ENCODE results near the gene TNRC6C.

TNRC6C gene

DNA sequence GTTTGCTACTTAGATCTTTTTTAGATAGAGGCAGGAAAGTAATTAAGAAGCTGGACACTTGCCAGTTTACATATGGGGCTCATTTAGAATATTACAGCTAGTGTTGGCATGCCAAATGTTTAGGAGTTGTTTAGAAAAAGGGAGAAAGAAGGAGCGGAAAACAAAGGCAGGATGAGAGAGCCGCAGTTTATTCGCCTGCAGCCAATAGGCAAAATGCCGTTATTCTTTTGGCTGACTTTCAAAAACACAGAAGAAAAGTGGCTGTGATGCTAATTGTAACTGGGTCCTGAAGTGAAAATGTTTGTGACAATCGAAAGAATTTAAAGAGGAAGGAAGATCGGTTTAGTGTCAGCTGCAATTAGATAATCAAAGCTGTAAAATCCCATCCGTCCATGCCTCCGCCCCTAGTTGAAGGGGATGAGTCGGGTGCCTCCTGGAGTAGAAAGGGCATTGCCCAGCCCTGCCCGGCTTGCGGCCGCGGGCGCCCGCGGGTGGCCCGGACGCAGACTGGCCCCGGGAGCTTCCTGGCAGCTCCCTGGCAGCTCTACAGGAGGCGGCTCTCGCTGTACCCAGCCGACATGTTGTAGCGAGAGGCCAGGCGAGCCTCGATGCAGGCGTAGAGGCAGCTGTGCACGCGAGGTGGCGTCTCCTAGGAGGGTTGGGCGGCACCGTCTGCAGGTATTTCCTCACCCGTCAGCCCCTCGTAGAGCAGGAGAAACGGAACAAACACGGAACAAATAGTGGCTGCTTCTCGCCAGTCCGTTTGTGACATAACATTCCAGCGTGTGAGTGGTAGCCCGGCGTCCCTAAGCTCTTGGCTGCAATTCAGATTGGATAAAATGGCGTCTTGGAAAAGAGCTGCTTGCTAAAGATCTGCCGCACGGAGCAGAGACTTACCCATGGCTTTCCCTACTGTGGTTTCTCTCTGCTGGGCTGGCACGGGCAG lies 82.2 kb downstream of the TNRC6C start:
- H3K4me1 ChIP-seq (ENCODE audit: control insufficient read depth, insufficient read depth, low read length), result peaks cover 15% of the 10 kb centered on the region
- no peaks in the 10 kb centered on the region for H3K27me3 ChIP-seq (replicated peaks; ENCODE audit: control insufficient read depth, insufficient read depth, low read length)
- H3K36me3 ChIP-seq (ENCODE audit: control insufficient read depth, insufficient read depth, low read length, severe bottlenecking), result no peaks in the 10 kb centered on the region
- no peaks in the 10 kb centered on the region for H3K9me3 ChIP-seq (ENCODE audit: control insufficient read depth, low read length)
- peak overlapping the region; percentile 88 for H3K4me3 ChIP-seq (ENCODE audit: low read length)
- peak overlapping the region; percentile 92 for H3K9ac ChIP-seq (ENCODE audit: low read length)
- DNase-seq (ENCODE audit: low read depth), result peak; percentile 77

DNA sequence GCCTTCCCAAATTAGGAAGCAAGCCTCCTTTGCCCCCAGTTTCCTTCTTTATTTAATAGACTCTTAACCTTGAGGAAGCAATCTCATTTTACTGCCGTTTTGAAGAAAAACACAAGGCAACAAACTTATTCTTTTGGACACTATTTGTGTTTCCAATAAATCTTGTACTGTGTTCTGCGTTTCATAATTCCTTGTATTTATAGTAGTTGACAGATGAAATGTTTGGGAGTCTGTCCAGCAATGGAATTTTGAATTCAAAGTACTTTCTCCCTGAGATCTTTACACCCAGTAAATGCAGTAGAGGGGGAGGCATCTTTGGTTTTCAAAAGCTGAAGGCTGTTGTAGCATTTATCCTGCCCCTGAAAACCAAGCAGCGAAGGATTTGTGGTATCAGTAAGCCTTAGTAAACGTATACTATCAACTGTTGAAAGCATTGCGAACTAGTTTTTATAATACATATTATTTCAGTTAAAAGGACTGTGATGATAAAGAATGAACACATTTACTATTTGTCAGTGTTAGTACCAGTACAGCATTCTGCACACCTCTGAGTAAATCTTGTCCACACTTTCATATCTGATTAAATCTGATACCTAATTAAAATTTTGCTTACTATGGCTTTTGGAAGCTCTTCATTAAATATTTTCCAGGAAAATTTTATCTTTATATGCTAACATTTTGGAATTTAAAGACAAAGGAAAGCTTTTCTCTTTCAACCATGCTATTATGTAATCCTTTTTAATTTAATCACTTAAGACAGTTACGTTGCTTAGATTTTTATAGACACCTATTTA lies 83.1 kb downstream of the TNRC6C start:
- DNase-seq (ENCODE audit: low read depth), result peak; percentile 59
- H3K9ac ChIP-seq (ENCODE audit: low read length), result peak overlapping the region; percentile 92
- peak overlapping the region; percentile 88 for H3K4me3 ChIP-seq (ENCODE audit: low read length)
- H3K9me3 ChIP-seq (ENCODE audit: control insufficient read depth, low read length), result no peaks in the 10 kb centered on the region
- H3K36me3 ChIP-seq (ENCODE audit: control insufficient read depth, insufficient read depth, low read length, severe bottlenecking), result no peaks in the 10 kb centered on the region
- H3K27me3 ChIP-seq (replicated peaks; ENCODE audit: control insufficient read depth, insufficient read depth, low read length), result no peaks in the 10 kb centered on the region
- H3K4me1 ChIP-seq (ENCODE audit: control insufficient read depth, insufficient read depth, low read length), result peaks cover 15% of the 10 kb centered on the region

DNA sequence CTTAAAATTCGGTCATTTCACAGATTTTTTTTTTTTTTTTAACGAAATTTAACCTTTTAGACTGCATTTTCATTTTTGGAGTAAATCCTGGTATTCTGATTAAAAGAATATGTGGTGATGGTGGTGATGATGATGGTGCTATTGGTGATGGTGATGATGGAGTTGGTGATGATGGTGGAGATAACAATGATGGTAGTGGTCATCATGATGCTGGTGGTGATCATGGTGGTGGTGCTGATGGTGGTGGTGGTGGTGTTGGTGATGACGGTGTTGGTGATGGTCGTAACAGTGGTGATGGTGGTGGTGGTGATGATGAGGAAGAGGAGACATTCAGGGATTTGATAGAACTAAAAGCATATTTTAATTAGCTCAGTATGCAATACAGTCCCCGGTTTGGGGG lies 84.0 kb downstream of the TNRC6C start:
- H3K9me3 ChIP-seq (ENCODE audit: control insufficient read depth, low read length), result no peaks in the 10 kb centered on the region
- H3K9ac ChIP-seq (ENCODE audit: low read length), result no peak overlapping the region
- no peaks in the 10 kb centered on the region for H3K27me3 ChIP-seq (replicated peaks; ENCODE audit: control insufficient read depth, insufficient read depth, low read length)
- H3K4me3 ChIP-seq (ENCODE audit: low read length), result no peak overlapping the region
- no peak for DNase-seq (ENCODE audit: low read depth)
- no peaks in the 10 kb centered on the region for H3K36me3 ChIP-seq (ENCODE audit: control insufficient read depth, insufficient read depth, low read length, severe bottlenecking)
- H3K4me1 ChIP-seq (ENCODE audit: control insufficient read depth, insufficient read depth, low read length), result peaks cover 15% of the 10 kb centered on the region

DNA sequence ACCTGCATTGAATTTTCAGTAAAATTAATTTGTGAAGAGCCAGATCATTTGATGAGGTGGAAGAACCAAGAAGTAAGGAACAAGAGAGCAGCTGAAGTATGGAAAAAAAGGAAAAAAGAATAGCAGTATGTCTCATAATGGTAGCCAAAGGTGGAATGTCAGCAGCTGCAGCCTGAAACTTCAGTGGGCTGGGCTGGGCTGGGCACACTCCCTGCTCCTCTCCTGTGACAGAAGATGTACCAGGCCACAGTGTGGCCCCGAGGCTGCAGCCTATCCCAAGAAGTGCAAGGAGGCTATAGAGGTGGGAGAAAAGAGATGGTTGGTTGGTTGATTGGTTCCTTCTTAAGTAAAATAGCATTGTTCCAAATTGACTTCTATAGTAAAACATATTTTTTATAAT lies 84.5 kb downstream of the TNRC6C start:
- no peak overlapping the region for H3K9ac ChIP-seq (ENCODE audit: low read length)
- H3K36me3 ChIP-seq (ENCODE audit: control insufficient read depth, insufficient read depth, low read length, severe bottlenecking), result no peaks in the 10 kb centered on the region
- DNase-seq (ENCODE audit: low read depth), result no peak
- peaks cover 15% of the 10 kb centered on the region for H3K4me1 ChIP-seq (ENCODE audit: control insufficient read depth, insufficient read depth, low read length)
- no peaks in the 10 kb centered on the region for H3K27me3 ChIP-seq (replicated peaks; ENCODE audit: control insufficient read depth, insufficient read depth, low read length)
- H3K4me3 ChIP-seq (ENCODE audit: low read length), result no peak overlapping the region
- no peaks in the 10 kb centered on the region for H3K9me3 ChIP-seq (ENCODE audit: control insufficient read depth, low read length)

GRCh38 chr17:78044280-78044835 lies 85.9 kb downstream of the TNRC6C start:
- no peaks in the 10 kb centered on the region for H3K9me3 ChIP-seq (ENCODE audit: control insufficient read depth, low read length)
- H3K4me3 ChIP-seq (ENCODE audit: low read length), result no peak overlapping the region
- no peaks in the 10 kb centered on the region for H3K27me3 ChIP-seq (replicated peaks; ENCODE audit: control insufficient read depth, insufficient read depth, low read length)
- H3K9ac ChIP-seq (ENCODE audit: low read length), result no peak overlapping the region
- peaks cover 15% of the 10 kb centered on the region for H3K4me1 ChIP-seq (ENCODE audit: control insufficient read depth, insufficient read depth, low read length)
- DNase-seq (ENCODE audit: low read depth), result no peak
- H3K36me3 ChIP-seq (ENCODE audit: control insufficient read depth, insufficient read depth, low read length, severe bottlenecking), result peaks cover 6% of the 10 kb centered on the region

DNA sequence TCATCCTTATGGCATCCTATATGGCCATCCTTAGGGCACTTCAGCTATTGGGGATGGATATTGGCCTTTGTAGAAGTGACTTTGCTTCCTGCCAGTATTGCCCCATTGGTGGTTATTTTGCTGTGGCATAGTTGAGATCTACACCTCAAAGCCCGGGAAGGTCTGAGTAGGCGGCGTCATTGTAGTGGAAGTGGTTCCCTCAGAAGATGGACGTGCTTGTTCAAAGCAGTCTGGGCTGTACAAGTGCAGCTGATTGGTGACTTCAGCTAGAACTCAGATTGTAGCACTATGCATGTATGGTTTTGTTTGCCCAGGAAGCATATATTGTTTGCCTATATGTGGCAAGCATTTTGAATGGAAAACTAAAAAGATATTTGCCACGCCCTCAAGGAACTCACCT lies 86.8 kb downstream of the TNRC6C start:
- no peaks in the 10 kb centered on the region for H3K27me3 ChIP-seq (replicated peaks; ENCODE audit: control insufficient read depth, insufficient read depth, low read length)
- no peak for DNase-seq (ENCODE audit: low read depth)
- H3K4me3 ChIP-seq (ENCODE audit: low read length), result no peak overlapping the region
- H3K36me3 ChIP-seq (ENCODE audit: control insufficient read depth, insufficient read depth, low read length, severe bottlenecking), result peaks cover 14% of the 10 kb centered on the region
- no peak overlapping the region for H3K9ac ChIP-seq (ENCODE audit: low read length)
- H3K9me3 ChIP-seq (ENCODE audit: control insufficient read depth, low read length), result no peaks in the 10 kb centered on the region
- peaks cover 13% of the 10 kb centered on the region for H3K4me1 ChIP-seq (ENCODE audit: control insufficient read depth, insufficient read depth, low read length)

- peaks cover 3% of the 10 kb centered on the region for H3K4me1 ChIP-seq (ENCODE audit: control insufficient read depth, insufficient read depth, low read length)
- H3K9ac ChIP-seq (ENCODE audit: low read length), result no peak overlapping the region
- H3K9me3 ChIP-seq (ENCODE audit: control insufficient read depth, low read length), result no peaks in the 10 kb centered on the region
- H3K27me3 ChIP-seq (replicated peaks; ENCODE audit: control insufficient read depth, insufficient read depth, low read length), result no peaks in the 10 kb centered on the region
- H3K4me3 ChIP-seq (ENCODE audit: low read length), result no peak overlapping the region
- DNase-seq (ENCODE audit: low read depth), result no peak
- H3K36me3 ChIP-seq (ENCODE audit: control insufficient read depth, insufficient read depth, low read length, severe bottlenecking), result peaks cover 19% of the 10 kb centered on the region
These were observed 88.4 kb downstream of the TNRC6C start for GRCh38 chr17:78046923-78047322.

DNA sequence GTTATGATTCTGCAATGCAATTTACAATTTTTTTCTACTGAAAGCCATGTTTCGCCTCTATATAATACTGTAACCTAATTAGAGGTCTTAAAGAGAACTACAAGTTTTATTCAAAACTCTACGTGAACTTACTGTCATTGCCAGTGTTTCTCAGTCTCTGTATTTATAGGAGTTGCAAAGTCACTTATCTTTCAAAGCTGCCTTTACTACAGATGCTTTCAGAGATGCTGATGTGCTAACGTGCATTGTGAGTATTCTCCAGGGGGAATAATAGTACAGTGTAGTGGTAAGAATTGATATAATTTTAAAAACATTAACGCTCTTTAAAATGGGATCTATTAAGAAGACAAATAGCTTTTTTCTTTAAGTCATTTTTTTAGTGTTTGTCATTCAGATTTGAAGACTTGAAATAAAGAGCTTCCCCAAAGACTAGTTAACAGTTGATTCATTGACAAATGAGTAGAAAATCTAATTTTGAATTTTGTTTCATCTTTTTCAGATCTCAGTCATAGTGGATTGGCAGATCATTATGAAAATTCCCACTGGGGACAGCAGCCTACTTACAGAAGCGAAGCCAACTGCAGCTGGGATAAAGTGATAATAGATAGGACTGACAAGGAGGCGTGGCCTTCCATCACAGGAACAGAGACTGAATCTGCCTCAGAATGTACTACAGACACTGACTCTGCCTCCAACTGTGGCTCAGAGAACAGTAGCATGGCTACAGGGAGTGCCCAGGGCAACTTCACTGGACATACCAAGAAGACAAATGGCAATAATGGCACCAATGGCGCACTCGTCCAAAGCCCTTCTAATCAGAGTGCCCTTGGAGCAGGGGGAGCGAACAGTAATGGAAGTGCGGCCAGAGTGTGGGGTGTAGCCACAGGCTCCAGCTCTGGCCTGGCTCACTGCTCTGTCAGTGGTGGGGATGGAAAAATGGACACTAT lies 90.1 kb downstream of the TNRC6C start:
- DNase-seq (ENCODE audit: low read depth), result no peak
- Histone ChIP-seq H3K4me1 (ENCODE audit: control insufficient read depth, insufficient read depth, low read length) (no peaks in the 10 kb centered on the region), H3K9me3 (ENCODE audit: control insufficient read depth, low read length) (no peaks in the 10 kb centered on the region), H3K36me3 (ENCODE audit: control insufficient read depth, insufficient read depth, low read length, severe bottlenecking) (peaks cover 19% of the 10 kb centered on the region), H3K4me3 (ENCODE audit: low read length) (no peak overlapping the region), H3K9ac (ENCODE audit: low read length) (no peak overlapping the region), H3K27me3 (replicated peaks; ENCODE audit: control insufficient read depth, insufficient read depth, low read length) (no peaks in the 10 kb centered on the region)

GRCh38 chr17:78049609-78050008 lies 91.1 kb downstream of the TNRC6C start:
- no peak for DNase-seq (ENCODE audit: low read depth)
- no peaks in the 10 kb centered on the region for H3K9me3 ChIP-seq (ENCODE audit: control insufficient read depth, low read length)
- H3K4me1 ChIP-seq (ENCODE audit: control insufficient read depth, insufficient read depth, low read length), result no peaks in the 10 kb centered on the region
- H3K36me3 ChIP-seq (ENCODE audit: control insufficient read depth, insufficient read depth, low read length, severe bottlenecking), result peaks cover 27% of the 10 kb centered on the region
- no peak overlapping the region for H3K4me3 ChIP-seq (ENCODE audit: low read length)
- no peak overlapping the region for H3K9ac ChIP-seq (ENCODE audit: low read length)
- no peaks in the 10 kb centered on the region for H3K27me3 ChIP-seq (replicated peaks; ENCODE audit: control insufficient read depth, insufficient read depth, low read length)

GRCh38 chr17:78051186-78051972 lies 92.9 kb downstream of the TNRC6C start:
- Histone ChIP-seq H3K4me3 (ENCODE audit: low read length) (no peak overlapping the region), H3K4me1 (ENCODE audit: control insufficient read depth, insufficient read depth, low read length) (no peaks in the 10 kb centered on the region), H3K9ac (ENCODE audit: low read length) (no peak overlapping the region), H3K36me3 (ENCODE audit: control insufficient read depth, insufficient read depth, low read length, severe bottlenecking) (peaks cover 34% of the 10 kb centered on the region), H3K9me3 (ENCODE audit: control insufficient read depth, low read length) (no peaks in the 10 kb centered on the region), H3K27me3 (replicated peaks; ENCODE audit: control insufficient read depth, insufficient read depth, low read length) (no peaks in the 10 kb centered on the region)
- DNase-seq (ENCODE audit: low read depth), result no peak

Measured in adipocyte (in vitro differentiated cells).